Uterus (tissue), 2 donors: Measurements from ENCODE around the gene P2RY12.

Experiments used
- CTCF ChIP-seq, 4 experiments: fragments of 200-600 bp in 2 of 4; fragments of 450-650 bp in 2 of 4; sonication (generic) in 2 of 4; IDR thresholded peaks; one replicate each; pipeline ENCODE4 v1.5.1; 2016 to 2019; ENCODE audit warnings: antibody characterized with exemption in 4 of 4, mild to moderate bottlenecking in 2 of 4, moderate library complexity in 1 of 4
- POLR2A ChIP-seq, 2 donors: fragments of 450-650 bp; IDR thresholded peaks; one replicate each; pipeline ENCODE4 v1.6.1; 2016; ENCODE audit warnings: antibody characterized with exemption in 2 of 2, mild to moderate bottlenecking in 1 of 2, moderate library complexity in 1 of 2

- TF ChIP-seq POLR2A (IDR thresholded peaks at IDR 0.05) (no peak), CTCF (IDR thresholded peaks at IDR 0.05) (no peak)
Measured at GRCh38 chr3:151297429-151297828, 87.1 kb downstream of the P2RY12 start.
